ENCODE measurements around the gene ANKUB1.

Gene ANKUB1

GRCh38 chr3:149763565-149764195 lies 28.7 kb downstream of the ANKUB1 start:
- DNase-seq (ENCODE audit: low read depth in 2 of 2): no peak

GRCh38 chr3:149753717-149754116 lies 38.6 kb downstream of the ANKUB1 start:
- DNase-seq (ENCODE audit: low read depth in 2 of 2): no peak

GRCh38 chr3:149752788-149753136 lies 39.6 kb downstream of the ANKUB1 start:
- DNase-seq (ENCODE audit: low read depth in 2 of 2): no peak

- DNase-seq (ENCODE audit: low read depth in 2 of 2): peak; percentile 63 to 72
These were observed 40.1 kb downstream of the ANKUB1 start, which contains the start of gene COMMD2 for GRCh38 chr3:149752051-149752787. Gene COMMD2, minus strand, starts transcription at chr3:149752489. Its CDS starts 45 bp downstream, at chr3:149752444.

- DNase-seq (ENCODE audit: low read depth in 2 of 2): no peak
These were observed 40.8 kb downstream of the ANKUB1 start for GRCh38 chr3:149751551-149751950.

- DNase-seq (ENCODE audit: low read depth in 2 of 2): no peak
These were observed 47.7 kb downstream of the ANKUB1 start for GRCh38 chr3:149744606-149745005.

- DNase-seq (ENCODE audit: low read depth in 2 of 2): no peak
These were observed 48.2 kb downstream of the ANKUB1 start for GRCh38 chr3:149744151-149744550.

GRCh38 chr3:149739396-149739795 lies 53.0 kb downstream of the ANKUB1 start:
- no peak for DNase-seq (ENCODE audit: low read depth in 2 of 2)

GRCh38 chr3:149738876-149739275 lies 53.5 kb downstream of the ANKUB1 start:
- no peak for DNase-seq (ENCODE audit: low read depth in 2 of 2)

- DNase-seq (ENCODE audit: low read depth in 2 of 2): no peak
These were observed 55.5 kb downstream of the ANKUB1 start for GRCh38 chr3:149736953-149737205.

- DNase-seq (ENCODE audit: low read depth in 2 of 2): no peak
These were observed 56.0 kb downstream of the ANKUB1 start for GRCh38 chr3:149736175-149736952.

GRCh38 chr3:149732234-149732633 lies 60.1 kb downstream of the ANKUB1 start:
- no peak for DNase-seq (ENCODE audit: low read depth in 2 of 2)

GRCh38 chr3:149727656-149728055 lies 64.7 kb downstream of the ANKUB1 start:
- no peak for DNase-seq (ENCODE audit: low read depth in 2 of 2)

- DNase-seq (ENCODE audit: low read depth in 2 of 2): no peak
These were observed 65.5 kb downstream of the ANKUB1 start for GRCh38 chr3:149726716-149727407.

- peak in 1 of 2 experiments; percentile 22 for DNase-seq (ENCODE audit: low read depth in 2 of 2)
These were observed 68.6 kb downstream of the ANKUB1 start for GRCh38 chr3:149723781-149724180.

- no peak for DNase-seq (ENCODE audit: low read depth in 2 of 2)
These were observed 71.4 kb downstream of the ANKUB1 start for GRCh38 chr3:149720918-149721317.

GRCh38 chr3:149717391-149718056 lies 74.8 kb downstream of the ANKUB1 start:
- peak in 1 of 2 experiments; percentile 48 for DNase-seq (ENCODE audit: low read depth in 2 of 2)

- no peak for DNase-seq (ENCODE audit: low read depth in 2 of 2)
These were observed 75.4 kb downstream of the ANKUB1 start for GRCh38 chr3:149716984-149717383.

- DNase-seq (ENCODE audit: low read depth in 2 of 2): no peak
These were observed 77.1 kb downstream of the ANKUB1 start for GRCh38 chr3:149715247-149715646.

GRCh38 chr3:149713730-149714654 lies 78.4 kb downstream of the ANKUB1 start:
- DNase-seq (ENCODE audit: low read depth in 2 of 2): no peak

All from fibroblast of skin of left quadriceps (primary cell).